GM10266 (cell line): ENCODE data around the gene RAI1.
"Not testable (repeated sequence)": the region's sequence is repeated elsewhere in the genome, so short reads cannot be mapped to it uniquely, and the experiment has no call there.

ENCODE experiments used
- DNase-seq: peaks from one replicate; pipeline ENCODE4 v3.0.0; 2012; ENCODE audit errors: extremely low spot score
- CTCF ChIP-seq: IDR thresholded peaks from 2 replicates; pipeline ENCODE4 v1.5.1; 2012; ENCODE audit warnings: mild to moderate bottlenecking, low read depth; ENCODE audit not compliant: control insufficient read depth, insufficient read depth; ENCODE audit errors: missing control alignments

Gene RAI1

DNA sequence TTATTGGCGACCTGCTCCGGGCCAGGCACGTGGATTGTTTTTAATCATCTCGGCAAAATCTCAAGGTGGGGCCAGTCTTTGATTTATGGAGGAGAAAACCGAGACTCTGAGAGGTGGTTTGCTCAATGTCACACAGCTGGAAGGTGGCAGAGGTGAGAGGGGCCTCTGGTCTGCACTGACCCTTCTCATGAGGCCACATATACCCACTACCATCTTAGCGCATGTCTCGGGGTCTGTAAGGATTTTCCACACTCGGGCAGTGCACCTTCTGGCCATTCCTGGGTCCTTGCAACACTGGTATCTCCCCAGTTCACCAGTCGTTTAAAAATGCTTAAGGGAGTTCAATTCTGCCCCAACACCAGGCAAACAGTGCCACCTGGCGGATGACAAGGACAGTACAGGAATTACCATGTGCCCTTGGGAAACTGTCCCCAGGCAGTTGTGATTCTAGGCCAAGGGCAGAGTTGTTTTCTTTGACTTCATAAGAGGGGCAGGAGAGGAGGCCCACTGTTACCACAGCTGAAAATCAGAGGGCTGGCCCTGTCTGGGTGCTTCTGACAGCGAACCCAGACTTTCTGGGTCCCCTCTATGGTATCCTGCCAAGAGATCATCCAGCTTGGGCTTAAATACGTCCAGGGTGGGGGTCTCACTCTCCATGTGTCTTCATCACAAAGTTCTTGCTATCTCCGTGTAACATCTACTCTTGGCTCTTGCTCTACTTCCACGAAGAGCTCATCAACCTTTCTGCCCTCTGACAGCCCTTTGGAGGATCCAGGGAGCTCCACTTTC lies 39.4 kb upstream of the RAI1 start:
- TF ChIP-seq CTCF = peak; percentile 98
- DNase-seq = peak; percentile 71

DNA sequence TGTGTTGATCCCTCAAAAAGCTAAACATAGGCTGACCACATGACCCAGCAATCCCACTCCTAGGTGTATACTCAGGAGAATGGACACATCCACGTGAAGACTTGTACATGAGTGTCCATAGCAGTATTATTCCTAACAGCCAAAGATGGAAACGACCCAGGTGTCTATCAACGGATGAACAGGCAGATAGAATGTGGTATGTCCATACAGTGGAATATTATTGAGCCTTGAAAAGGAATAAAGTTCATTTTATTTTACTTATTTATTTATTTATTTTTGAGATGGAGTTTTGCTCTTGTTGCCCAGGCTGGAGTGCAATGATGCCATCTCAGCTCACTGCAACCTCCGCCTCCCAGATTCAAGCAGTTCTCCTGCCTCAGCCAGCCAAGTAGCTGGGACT lies 36.1 kb upstream of the RAI1 start:
- not testable (repeated sequence) for DNase-seq

- no peak for DNase-seq
- TF ChIP-seq CTCF = no peak
Observed at GRCh38 chr17:17645961-17646360, 35.3 kb upstream of the RAI1 start.

DNA sequence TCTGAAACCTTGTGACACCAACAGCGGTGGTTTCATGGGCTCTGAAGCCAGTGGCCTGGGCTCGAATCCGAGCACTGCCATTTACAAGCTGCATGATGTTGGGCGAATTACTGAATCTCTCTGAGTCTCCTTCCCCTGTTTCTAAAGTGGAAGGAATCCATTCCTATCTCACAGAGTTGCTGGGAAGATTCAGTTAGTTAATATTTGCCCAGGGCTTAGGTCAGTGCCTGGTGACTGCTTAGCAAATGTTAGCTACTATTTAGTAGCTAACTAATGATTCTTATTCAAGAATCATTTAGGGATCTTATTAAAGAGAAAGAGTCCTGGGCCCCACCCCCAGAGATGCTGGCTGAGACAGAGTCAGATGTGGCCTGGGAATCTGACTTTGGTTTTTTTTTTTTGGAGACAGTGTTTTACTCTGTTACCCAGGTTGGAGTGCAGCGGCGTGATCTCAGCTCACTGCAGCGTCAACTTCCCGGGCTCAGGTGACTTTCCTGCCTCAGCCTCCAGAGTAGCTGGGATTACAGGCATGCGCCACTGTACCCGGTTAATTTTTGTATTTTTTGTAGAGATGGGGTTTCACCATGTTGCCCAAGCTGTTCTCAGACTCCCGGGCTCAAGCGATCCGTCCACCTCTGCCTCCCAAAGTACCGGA lies 33.6 kb upstream of the RAI1 start:
- no peak for TF ChIP-seq CTCF
- DNase-seq = no peak

DNA sequence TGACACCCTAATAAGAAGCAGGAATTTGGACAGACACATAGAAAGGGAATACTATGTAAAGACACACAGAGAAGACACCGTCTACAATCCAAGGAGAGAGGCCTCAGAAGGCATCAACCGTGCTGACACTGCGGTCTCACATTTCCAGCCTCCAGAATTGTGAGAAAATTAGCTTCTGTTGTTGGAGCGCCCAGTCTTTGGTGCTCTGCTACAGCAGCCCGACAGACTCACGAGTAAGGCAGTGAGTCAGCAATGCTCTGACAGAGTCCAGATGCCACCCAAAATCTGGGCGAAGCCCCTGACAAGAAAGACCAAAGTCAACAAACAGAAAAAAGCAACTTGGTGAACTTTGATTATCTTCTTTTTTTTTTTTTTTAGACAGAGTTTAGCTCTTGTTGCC lies 32.5 kb upstream of the RAI1 start:
- no peak for DNase-seq
- no peak for TF ChIP-seq CTCF

GRCh38 chr17:17650959-17651358 lies 30.3 kb upstream of the RAI1 start:
- no peak for TF ChIP-seq CTCF

GRCh38 chr17:17653343-17653742 lies 27.9 kb upstream of the RAI1 start:
- no peak for DNase-seq

More at GRCh38 chr17:17650959-17651358, 30.3 kb upstream of the RAI1 start:
- no peak for DNase-seq

More at GRCh38 chr17:17653343-17653742, 27.9 kb upstream of the RAI1 start:
- no peak for TF ChIP-seq CTCF
